ENCODE data around the gene IL17B. TPM values are rescaled to one million over a fixed set of nuclear protein-coding genes. Genes with fewer than 3 reads are reported as not detected.

The IL17B gene
- total RNA-seq, 2 donors from 2014 or later: not detected

GRCh38 chr5:149358294-149358651 is 20.8 kb downstream of the IL17B start:
- H3K4me3 Mint-ChIP-seq: peak overlapping the region; percentile 93
- ATAC-seq (peak; percentile 3 to 59), DNase-seq (ENCODE audit: low spot score) (no peak)
- H3K36me3 Mint-ChIP-seq: peaks cover 14% of the 10 kb centered on the region
- H3K9me3 Mint-ChIP-seq: no peaks in the 10 kb centered on the region
- peaks cover 35 to 36% of the 10 kb centered on the region in 2 donors for H3K4me1 Mint-ChIP-seq (ENCODE audit: low read depth in 2 of 2)
- peak overlapping the region; percentile 72 to 84 for H3K27ac Mint-ChIP-seq
- no peaks in the 10 kb centered on the region for H3K27me3 Mint-ChIP-seq

- H3K4me1 Mint-ChIP-seq (ENCODE audit: low read depth in 2 of 2): peaks cover 35 to 36% of the 10 kb centered on the region in 2 donors
- peaks cover 15% of the 10 kb centered on the region for H3K36me3 Mint-ChIP-seq
- DNase-seq (ENCODE audit: low spot score) (peak; percentile 98), ATAC-seq (peak; percentile 100)
- H3K27ac Mint-ChIP-seq: peak within 1 kb of the TSS; percentile 72 to 84
- H3K9me3 Mint-ChIP-seq: no peaks in the 10 kb centered on the region
- H3K27me3 Mint-ChIP-seq: no peaks in the 10 kb centered on the region
- H3K4me3 Mint-ChIP-seq: peak within 1 kb of the TSS; percentile 93
Measured at GRCh38 chr5:149357370-149358293, 21.5 kb downstream of the IL17B start, which contains the start of gene PCYOX1L. Gene PCYOX1L (plus strand): TSS chr5:149358046. CDS start chr5:149358069, 23 bp downstream.

GRCh38 chr5:149356391-149356790 is 22.7 kb downstream of the IL17B start:
- peaks cover 36 to 40% of the 10 kb centered on the region in 2 donors for H3K4me1 Mint-ChIP-seq (ENCODE audit: low read depth in 2 of 2)
- no peak for ATAC-seq
- H3K4me3 Mint-ChIP-seq: no peak overlapping the region
- no peak for DNase-seq (ENCODE audit: low spot score)
- no peaks in the 10 kb centered on the region for H3K27me3 Mint-ChIP-seq
- peak overlapping the region in 1 of 2 donors; percentile 2 for H3K27ac Mint-ChIP-seq
- no peaks in the 10 kb centered on the region for H3K9me3 Mint-ChIP-seq
- H3K36me3 Mint-ChIP-seq: peaks cover 23% of the 10 kb centered on the region

GRCh38 chr5:149355688-149356087 is 23.4 kb downstream of the IL17B start:
- Mint-ChIP-seq H3K4me1 (ENCODE audit: low read depth in 2 of 2) (peaks cover 35 to 40% of the 10 kb centered on the region in 2 donors), H3K36me3 (peaks cover 26% of the 10 kb centered on the region), H3K27ac (peak overlapping the region; percentile 2 to 65), H3K27me3 (no peaks in the 10 kb centered on the region), H3K9me3 (no peaks in the 10 kb centered on the region), H3K4me3 (no peak overlapping the region)
- ATAC-seq (no peak), DNase-seq (ENCODE audit: low spot score) (no peak)

GRCh38 chr5:149353911-149354310 is 25.2 kb downstream of the IL17B start:
- Mint-ChIP-seq H3K9me3 (no peaks in the 10 kb centered on the region), H3K27me3 (no peaks in the 10 kb centered on the region), H3K36me3 (peaks cover 42% of the 10 kb centered on the region), H3K27ac (no peak overlapping the region), H3K4me3 (no peak overlapping the region), H3K4me1 (ENCODE audit: low read depth in 2 of 2) (peaks cover 21 to 26% of the 10 kb centered on the region in 2 donors)
- DNase-seq (ENCODE audit: low spot score) (no peak), ATAC-seq (no peak)

GRCh38 chr5:149352169-149352568 is 26.9 kb downstream of the IL17B start:
- Mint-ChIP-seq H3K27me3 (no peaks in the 10 kb centered on the region), H3K9me3 (no peaks in the 10 kb centered on the region), H3K27ac (no peak overlapping the region), H3K4me3 (no peak overlapping the region), H3K4me1 (ENCODE audit: low read depth in 2 of 2) (peaks cover 20 to 34% of the 10 kb centered on the region in 2 donors), H3K36me3 (peaks cover 59% of the 10 kb centered on the region)
- DNase-seq (ENCODE audit: low spot score) (no peak), ATAC-seq (no peak)

GRCh38 chr5:149349382-149349781 is 29.7 kb downstream of the IL17B start:
- Mint-ChIP-seq H3K4me1 (ENCODE audit: low read depth in 2 of 2) (peaks cover 29 to 42% of the 10 kb centered on the region in 2 donors), H3K27me3 (no peaks in the 10 kb centered on the region), H3K27ac (no peak overlapping the region), H3K4me3 (no peak overlapping the region), H3K9me3 (no peaks in the 10 kb centered on the region), H3K36me3 (peaks cover 55% of the 10 kb centered on the region)
- DNase-seq (ENCODE audit: low spot score): no peak
- ATAC-seq: no peak

GRCh38 chr5:149348518-149348917 is 30.6 kb downstream of the IL17B start:
- ATAC-seq (no peak), DNase-seq (ENCODE audit: low spot score) (no peak)
- Mint-ChIP-seq H3K4me1 (ENCODE audit: low read depth in 2 of 2) (peaks cover 34 to 49% of the 10 kb centered on the region in 2 donors), H3K36me3 (peaks cover 50% of the 10 kb centered on the region), H3K27ac (peak overlapping the region; percentile 74 to 91), H3K27me3 (no peaks in the 10 kb centered on the region), H3K9me3 (no peaks in the 10 kb centered on the region), H3K4me3 (peak overlapping the region; percentile 81)

- ATAC-seq: peak in 1 of 2 donors; percentile 14
- no peak for DNase-seq (ENCODE audit: low spot score)
- H3K9me3 Mint-ChIP-seq: no peaks in the 10 kb centered on the region
- H3K4me3 Mint-ChIP-seq: peak overlapping the region; percentile 97
- peaks cover 40% of the 10 kb centered on the region for H3K36me3 Mint-ChIP-seq
- H3K27me3 Mint-ChIP-seq: no peaks in the 10 kb centered on the region
- H3K4me1 Mint-ChIP-seq (ENCODE audit: low read depth in 2 of 2): peaks cover 34 to 44% of the 10 kb centered on the region in 2 donors
- peak overlapping the region; percentile 91 to 98 for H3K27ac Mint-ChIP-seq
Measured at GRCh38 chr5:149345892-149346222, 33.2 kb downstream of the IL17B start.

GRCh38 chr5:149345147-149345891 is 33.8 kb downstream of the IL17B start, which contains the start of gene GRPEL2:
Gene GRPEL2 (plus strand): TSS chr5:149345499. CDS start chr5:149345540, 41 bp downstream.
- peak; percentile 97 to 98 for ATAC-seq
- Mint-ChIP-seq H3K9me3 (no peaks in the 10 kb centered on the region), H3K4me3 (peak within 1 kb of the TSS; percentile 97), H3K27ac (peak within 1 kb of the TSS; percentile 91 to 98), H3K27me3 (no peaks in the 10 kb centered on the region), H3K36me3 (peaks cover 34% of the 10 kb centered on the region), H3K4me1 (ENCODE audit: low read depth in 2 of 2) (peaks cover 34 to 44% of the 10 kb centered on the region in 2 donors)
- peak; percentile 97 for DNase-seq (ENCODE audit: low spot score)

- ATAC-seq: no peak
- Mint-ChIP-seq H3K36me3 (peaks cover 24% of the 10 kb centered on the region), H3K27me3 (no peaks in the 10 kb centered on the region), H3K27ac (peak overlapping the region; percentile 91 to 98), H3K4me1 (ENCODE audit: low read depth in 2 of 2) (peaks cover 34 to 44% of the 10 kb centered on the region in 2 donors), H3K4me3 (peak overlapping the region; percentile 97), H3K9me3 (no peaks in the 10 kb centered on the region)
- no peak for DNase-seq (ENCODE audit: low spot score)
Measured at GRCh38 chr5:149344151-149344550, 34.9 kb downstream of the IL17B start.

GRCh38 chr5:149341876-149342275 is 37.2 kb downstream of the IL17B start:
- no peak for DNase-seq (ENCODE audit: low spot score)
- Mint-ChIP-seq H3K36me3 (peaks cover 4% of the 10 kb centered on the region), H3K27me3 (peaks cover 2 to 7% of the 10 kb centered on the region in 2 donors), H3K4me3 (no peak overlapping the region), H3K4me1 (ENCODE audit: low read depth in 2 of 2) (peaks cover 20 to 24% of the 10 kb centered on the region in 2 donors), H3K27ac (no peak overlapping the region), H3K9me3 (no peaks in the 10 kb centered on the region)
- ATAC-seq: no peak

GRCh38 chr5:149340920-149341319 is 38.2 kb downstream of the IL17B start:
- no peak overlapping the region for H3K4me3 Mint-ChIP-seq

More at GRCh38 chr5:149340920-149341319, 38.2 kb downstream of the IL17B start:
- no peak for DNase-seq (ENCODE audit: low spot score)
- ATAC-seq: no peak
- H3K36me3 Mint-ChIP-seq: peaks cover under 1% of the 10 kb centered on the region
- peaks cover 15 to 19% of the 10 kb centered on the region in 2 donors for H3K4me1 Mint-ChIP-seq (ENCODE audit: low read depth in 2 of 2)
- H3K27ac Mint-ChIP-seq: no peak overlapping the region
- H3K9me3 Mint-ChIP-seq: no peaks in the 10 kb centered on the region
- H3K27me3 Mint-ChIP-seq: peaks cover 2 to 7% of the 10 kb centered on the region in 2 donors
